ENCODE measurements around the gene BTBD9. TPM values are rescaled to one million over a fixed set of nuclear protein-coding genes. Genes with fewer than 3 reads are reported as not detected.

Gene BTBD9
- total RNA-seq, 1 experiment from 2014 or later, result 8.9 TPM

GRCh38 chr6:38480036-38480435, 159.7 kb downstream of the BTBD9 start:
- H3K27ac Mint-ChIP-seq, result no peak overlapping the region
- H3K4me1 Mint-ChIP-seq, result peaks cover 39 to 44% of the 10 kb centered on the region in 2 experiments
- Histone ChIP-seq H3K4me2 (ENCODE audit: insufficient read depth, insufficient read length, low read length) (no peak overlapping the region), H2AFZ (ENCODE audit: low read length) (no peak overlapping the region), H3T11ph (ENCODE audit: low read length) (no peak overlapping the region), H4K8ac (replicated peaks; ENCODE audit: insufficient read length, low read depth, low read length) (no peak overlapping the region), H3K27ac (ENCODE audit: insufficient read length, low read depth, low read length) (no peak overlapping the region), H4K5ac (ENCODE audit: insufficient read length, low read depth, low read length) (no peak overlapping the region), H2AK5ac (ENCODE audit: insufficient read length, low read length) (no peak overlapping the region), H2BK20ac (ENCODE audit: low read depth, low read length, poor library complexity, severe bottlenecking) (no peak overlapping the region), H3K23me2 (ENCODE audit: insufficient read length, low read depth, low read length, poor library complexity, severe bottlenecking) (no peaks in the 10 kb centered on the region), H3K4ac (ENCODE audit: low read depth, low read length) (no peak overlapping the region), H3K18ac (ENCODE audit: insufficient read length, low read depth, low read length) (no peak overlapping the region), H3K4me1 (ENCODE audit: insufficient read depth, low read length) (peaks cover 7% of the 10 kb centered on the region; the same call in 1 of the 2 replicates), H3K56ac (ENCODE audit: insufficient read length, low read depth, low read length) (no peak overlapping the region), H3K27me3 (ENCODE audit: insufficient read depth, low read length) (no peaks in the 10 kb centered on the region), H3K79me2 (ENCODE audit: insufficient read depth, low read length) (no peaks in the 10 kb centered on the region), H3K9me3 (ENCODE audit: control insufficient read depth, low read depth, low read length) (no peaks in the 10 kb centered on the region), H2BK5ac (ENCODE audit: insufficient read length, low read length) (no peak overlapping the region), H4K91ac (ENCODE audit: insufficient read length, low read depth, low read length) (no peak overlapping the region), H2BK120ac (ENCODE audit: low read depth, low read length, poor library complexity, severe bottlenecking) (no peak overlapping the region), H3K14ac (ENCODE audit: insufficient read depth, low read length) (no peak overlapping the region), H4K20me1 (ENCODE audit: control insufficient read depth, insufficient read depth, insufficient read length) (no peaks in the 10 kb centered on the region), H3K23ac (ENCODE audit: insufficient read length, low read depth, low read length) (no peak overlapping the region), H3K9ac (ENCODE audit: extremely low read depth, insufficient read length, low read length) (no peak overlapping the region), H3K79me1 (ENCODE audit: insufficient read depth, low read depth, low read length, poor library complexity, severe bottlenecking) (no peaks in the 10 kb centered on the region), H2BK15ac (ENCODE audit: low read depth, low read length) (no peak overlapping the region), H2BK12ac (ENCODE audit: insufficient read length, low read depth, low read length) (no peak overlapping the region)
- peaks cover 10% of the 10 kb centered on the region for H3K27me3 Mint-ChIP-seq (ENCODE audit: low read depth)
- H3K9me3 Mint-ChIP-seq, result no peaks in the 10 kb centered on the region; a peak in 1 of 5 replicates
- WGBS (ENCODE audit: extremely low coverage, insufficient read length, low lambda C conversion rate), result no CpG with 5 or more reads among the region's 4 CpGs
- DNase-seq, result no peak
- H3K36me3 Mint-ChIP-seq (ENCODE audit: insufficient read depth in 1 of 3, low read depth in 3 of 3), result no peaks in the 10 kb centered on the region
- no peak overlapping the region for H3K4me3 Mint-ChIP-seq
- TF ChIP-seq CTCF (conservative IDR thresholded peaks at IDR 0.05), result no peak

All from H9 (cell line).